Measurements from ENCODE around the gene GDAP2.

The GDAP2 gene

GRCh38 chr1:117929343-117930172 lies at the start of gene GDAP2, which contains the start of gene WDR3:
Gene GDAP2, minus strand, starts transcription at chr1:117929621. Its CDS starts 9,264 bp downstream, at chr1:117920357.
Gene WDR3, plus strand, starts transcription at chr1:117929739. Its CDS starts 3,581 bp downstream, at chr1:117933320.
- no peaks in the 10 kb centered on the region for H3K27me3 ChIP-seq (ENCODE audit: insufficient read depth, low read depth)
- H3K4me3 ChIP-seq (IDR thresholded peaks at IDR 0.05; ENCODE audit: insufficient read depth, low read depth, low read length) = no peak within 1 kb of the TSS
- H3K4me2 ChIP-seq = peak within 1 kb of the TSS; percentile 48
- peak within 1 kb of the TSS; percentile 30; the same call in 1 of the 2 replicates for H2AFZ ChIP-seq (ENCODE audit: low read depth)
- no peak for TF ChIP-seq CTCF (conservative IDR thresholded peaks at IDR 0.05; ENCODE audit: low read depth, low read length)
- no peaks in the 10 kb centered on the region for H3K36me3 ChIP-seq (ENCODE audit: insufficient read depth)
- H3K4me1 ChIP-seq (ENCODE audit: low read depth, poor library complexity, severe bottlenecking) = peaks cover 12% of the 10 kb centered on the region
- H3K9ac ChIP-seq = peak within 1 kb of the TSS; percentile 37; the same call in 1 of the 2 replicates
- H4K20me1 ChIP-seq (ENCODE audit: insufficient read depth) = no peaks in the 10 kb centered on the region
- peak within 1 kb of the TSS; percentile 28; the same call in 1 of the 2 replicates for H3K27ac ChIP-seq
- H3K79me2 ChIP-seq (ENCODE audit: insufficient read depth, low read depth) = peaks cover 10% of the 10 kb centered on the region; the same call in 1 of the 2 replicates

GRCh38 chr1:117976381-117976780 lies 47.0 kb upstream of the GDAP2 start:
- no peak overlapping the region for H3K4me3 ChIP-seq (IDR thresholded peaks at IDR 0.05; ENCODE audit: insufficient read depth, low read depth, low read length)
- H3K27ac ChIP-seq = no peak overlapping the region
- no peak overlapping the region for H2AFZ ChIP-seq (ENCODE audit: low read depth)
- H3K4me2 ChIP-seq = no peak overlapping the region
- no peaks in the 10 kb centered on the region for H3K4me1 ChIP-seq (ENCODE audit: low read depth, poor library complexity, severe bottlenecking)
- no peaks in the 10 kb centered on the region for H3K27me3 ChIP-seq (ENCODE audit: insufficient read depth, low read depth)
- no peaks in the 10 kb centered on the region for H4K20me1 ChIP-seq (ENCODE audit: insufficient read depth)
- H3K36me3 ChIP-seq (ENCODE audit: insufficient read depth) = no peaks in the 10 kb centered on the region
- no peak for TF ChIP-seq CTCF (conservative IDR thresholded peaks at IDR 0.05; ENCODE audit: low read depth, low read length)
- H3K79me2 ChIP-seq (ENCODE audit: insufficient read depth, low read depth) = no peaks in the 10 kb centered on the region
- H3K9ac ChIP-seq = no peak overlapping the region

GRCh38 chr1:117971777-117972176 lies 42.4 kb upstream of the GDAP2 start:
- Histone ChIP-seq H3K4me2 (no peak overlapping the region), H3K27ac (no peak overlapping the region), H3K27me3 (ENCODE audit: insufficient read depth, low read depth) (no peaks in the 10 kb centered on the region), H2AFZ (ENCODE audit: low read depth) (no peak overlapping the region), H3K4me3 (IDR thresholded peaks at IDR 0.05; ENCODE audit: insufficient read depth, low read depth, low read length) (no peak overlapping the region), H3K9ac (no peak overlapping the region), H3K79me2 (ENCODE audit: insufficient read depth, low read depth) (no peaks in the 10 kb centered on the region), H4K20me1 (ENCODE audit: insufficient read depth) (no peaks in the 10 kb centered on the region), H3K36me3 (ENCODE audit: insufficient read depth) (no peaks in the 10 kb centered on the region), H3K4me1 (ENCODE audit: low read depth, poor library complexity, severe bottlenecking) (no peaks in the 10 kb centered on the region)
- no peak for TF ChIP-seq CTCF (conservative IDR thresholded peaks at IDR 0.05; ENCODE audit: low read depth, low read length)

- Histone ChIP-seq H3K4me3 (IDR thresholded peaks at IDR 0.05; ENCODE audit: insufficient read depth, low read depth, low read length) (no peak overlapping the region), H3K27me3 (ENCODE audit: insufficient read depth, low read depth) (no peaks in the 10 kb centered on the region), H3K27ac (no peak overlapping the region), H3K4me1 (ENCODE audit: low read depth, poor library complexity, severe bottlenecking) (no peaks in the 10 kb centered on the region), H3K79me2 (ENCODE audit: insufficient read depth, low read depth) (no peaks in the 10 kb centered on the region), H2AFZ (ENCODE audit: low read depth) (no peak overlapping the region), H4K20me1 (ENCODE audit: insufficient read depth) (no peaks in the 10 kb centered on the region), H3K4me2 (no peak overlapping the region), H3K36me3 (ENCODE audit: insufficient read depth) (no peaks in the 10 kb centered on the region), H3K9ac (no peak overlapping the region)
- no peak for TF ChIP-seq CTCF (conservative IDR thresholded peaks at IDR 0.05; ENCODE audit: low read depth, low read length)
Observed at GRCh38 chr1:117970252-117970651, 40.8 kb upstream of the GDAP2 start.
